ENCODE results near the gene SENP1. TPM values are rescaled to one million over a fixed set of nuclear protein-coding genes. Genes with fewer than 3 reads are reported as not detected.

SENP1 gene
- total and polyA plus RNA-seq, 2 donors = 6.7 to 38.2 TPM

DNA sequence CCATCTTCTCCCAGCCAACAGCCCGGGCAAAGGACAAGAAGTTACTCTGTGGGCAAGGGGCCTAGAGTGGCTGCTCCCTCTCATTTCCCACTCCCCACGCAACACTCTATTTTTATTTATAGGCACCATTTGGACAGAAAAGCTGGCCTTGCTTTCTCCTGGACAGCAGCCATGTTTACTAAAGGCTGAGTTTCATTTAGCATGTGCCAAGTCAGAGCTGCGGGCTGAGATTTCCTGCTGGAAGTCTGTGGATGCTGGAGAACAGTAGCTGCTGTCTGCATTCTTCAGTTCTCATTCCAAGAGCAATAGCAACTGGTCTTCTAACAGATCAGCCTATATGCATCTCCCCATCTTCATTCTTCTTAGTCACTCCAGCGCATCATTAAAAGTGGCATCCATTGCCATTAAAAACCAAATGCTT, 109.9 kb downstream of the SENP1 start:
- 31% methylated on average over 4 of the region's 4 CpGs for WGBS
- Histone ChIP-seq H3K4me3 (ENCODE audit: low read depth, low read length) (no peak overlapping the region), H3K4me1 (ENCODE audit: insufficient read depth) (no peaks in the 10 kb centered on the region), H3K36me3 (ENCODE audit: insufficient read depth) (no peaks in the 10 kb centered on the region), H3K27ac (ENCODE audit: low read depth) (no peak overlapping the region)
- DNase-seq (ENCODE audit: extremely low spot score) = peak; percentile 72

DNA sequence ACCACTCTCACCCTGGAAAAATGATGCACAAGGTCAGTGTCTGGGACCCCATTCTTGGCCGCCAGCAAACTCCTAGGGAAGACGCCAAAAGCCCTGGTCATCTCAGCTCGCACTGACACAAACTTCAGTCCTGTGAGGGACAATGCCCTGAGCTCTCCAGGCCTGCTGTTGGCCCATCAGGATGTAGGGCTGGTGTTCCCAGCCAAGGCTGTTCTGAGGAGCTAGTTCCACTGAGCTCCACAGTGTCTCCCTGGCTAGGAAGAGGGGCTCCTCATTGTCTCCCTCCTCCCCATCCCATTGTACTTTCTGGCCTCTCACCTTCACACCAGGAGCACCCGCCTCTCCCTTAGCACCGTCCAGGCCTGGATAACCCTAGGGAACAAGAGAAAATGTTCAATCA, 112.4 kb downstream of the SENP1 start:
- Histone ChIP-seq H3K36me3 (ENCODE audit: insufficient read depth) (no peaks in the 10 kb centered on the region), H3K4me3 (ENCODE audit: low read depth, low read length) (no peak overlapping the region), H3K4me1 (ENCODE audit: insufficient read depth) (no peaks in the 10 kb centered on the region), H3K27ac (ENCODE audit: low read depth) (no peak overlapping the region)
- 96% methylated on average over 5 of the region's 5 CpGs for WGBS
- no peak for DNase-seq (ENCODE audit: extremely low spot score)

Small RNAs within 50 kb of the gene (small RNA-seq; reads per million reads assigned to genes)
- gene MIR6505 (0.30 reads per million, percentile 9 among the genes with 10 or more reads in this experiment), gene RNU6-1203P (not detected)

Other genes with a start within 250 kb of the SENP1 start
- gene VDR, start 201.1 kb downstream of the SENP1 start, total RNA-seq = 0.79 TPM
- gene VDR, start 201.1 kb downstream of the SENP1 start, polyA plus RNA-seq = 3.7 TPM
- 89.8 TPM for gene TMEM106C, start 142.5 kb downstream of the SENP1 start, total RNA-seq
- 35.7 TPM for gene TMEM106C, start 142.5 kb downstream of the SENP1 start, polyA plus RNA-seq
- gene COL2A1, start 101.6 kb downstream of the SENP1 start, total RNA-seq = 2.3 TPM
- gene COL2A1, start 101.6 kb downstream of the SENP1 start, polyA plus RNA-seq = not detected
- 46.6 TPM for gene PFKM, start 13.3 kb upstream of the SENP1 start, total RNA-seq
- gene PFKM, start 13.3 kb upstream of the SENP1 start, polyA plus RNA-seq = 70.8 TPM
- gene ASB8, start 51.4 kb upstream of the SENP1 start, total RNA-seq = 28.7 TPM
- 32.0 TPM for gene ASB8, start 51.4 kb upstream of the SENP1 start, polyA plus RNA-seq
- gene CCDC184, start 77.6 kb upstream of the SENP1 start, total RNA-seq = 0.85 TPM
- gene CCDC184, start 77.6 kb upstream of the SENP1 start, polyA plus RNA-seq = 3.7 TPM
- not detected for gene OR10AD1, start 97.2 kb upstream of the SENP1 start, total RNA-seq
- gene OR10AD1, start 97.2 kb upstream of the SENP1 start, polyA plus RNA-seq = not detected
- gene ZNF641, start 244.8 kb upstream of the SENP1 start, total RNA-seq = 43.7 TPM
- gene ZNF641, start 244.8 kb upstream of the SENP1 start, polyA plus RNA-seq = 13.4 TPM

All from urinary bladder (tissue), 4 donors.